NCI-H345 treated with DMSO at 0.1 percent for 48 hours (cell line): ENCODE results near the gene DPM3.
"Not testable (repeated sequence)": the region's sequence is repeated elsewhere in the genome, so short reads cannot be mapped to it uniquely, and the experiment has no call there.

ENCODE experiments used
- DNase-seq: peaks from one replicate; lab custom pipeline; 2025; ENCODE audit not compliant: unreplicated experiment; lab: John Stamatoyannopoulos, UW

The DPM3 gene

DNA sequence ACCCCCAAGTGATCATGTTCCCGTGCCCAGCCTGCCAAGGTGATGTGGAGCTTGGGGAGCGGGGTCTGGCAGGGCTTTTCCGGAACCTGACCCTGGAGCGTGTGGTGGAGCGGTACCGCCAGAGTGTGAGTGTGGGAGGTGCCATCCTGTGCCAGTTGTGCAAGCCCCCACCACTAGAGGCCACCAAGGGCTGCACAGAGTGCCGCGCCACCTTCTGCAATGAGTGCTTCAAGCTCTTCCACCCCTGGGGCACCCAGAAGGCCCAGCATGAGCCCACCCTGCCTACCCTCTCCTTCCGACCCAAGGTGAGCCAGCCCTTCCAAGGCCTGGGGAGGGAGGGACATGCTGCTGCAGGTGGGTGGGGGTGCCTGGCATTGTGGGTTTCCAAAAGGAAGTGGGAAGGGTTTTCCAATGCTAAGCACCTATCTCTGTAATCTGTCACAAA lies 35.6 kb upstream of the DPM3 start:
- no peak for DNase-seq

GRCh38 chr1:155175281-155175926 lies 35.1 kb upstream of the DPM3 start:
- DNase-seq: no peak

DNA sequence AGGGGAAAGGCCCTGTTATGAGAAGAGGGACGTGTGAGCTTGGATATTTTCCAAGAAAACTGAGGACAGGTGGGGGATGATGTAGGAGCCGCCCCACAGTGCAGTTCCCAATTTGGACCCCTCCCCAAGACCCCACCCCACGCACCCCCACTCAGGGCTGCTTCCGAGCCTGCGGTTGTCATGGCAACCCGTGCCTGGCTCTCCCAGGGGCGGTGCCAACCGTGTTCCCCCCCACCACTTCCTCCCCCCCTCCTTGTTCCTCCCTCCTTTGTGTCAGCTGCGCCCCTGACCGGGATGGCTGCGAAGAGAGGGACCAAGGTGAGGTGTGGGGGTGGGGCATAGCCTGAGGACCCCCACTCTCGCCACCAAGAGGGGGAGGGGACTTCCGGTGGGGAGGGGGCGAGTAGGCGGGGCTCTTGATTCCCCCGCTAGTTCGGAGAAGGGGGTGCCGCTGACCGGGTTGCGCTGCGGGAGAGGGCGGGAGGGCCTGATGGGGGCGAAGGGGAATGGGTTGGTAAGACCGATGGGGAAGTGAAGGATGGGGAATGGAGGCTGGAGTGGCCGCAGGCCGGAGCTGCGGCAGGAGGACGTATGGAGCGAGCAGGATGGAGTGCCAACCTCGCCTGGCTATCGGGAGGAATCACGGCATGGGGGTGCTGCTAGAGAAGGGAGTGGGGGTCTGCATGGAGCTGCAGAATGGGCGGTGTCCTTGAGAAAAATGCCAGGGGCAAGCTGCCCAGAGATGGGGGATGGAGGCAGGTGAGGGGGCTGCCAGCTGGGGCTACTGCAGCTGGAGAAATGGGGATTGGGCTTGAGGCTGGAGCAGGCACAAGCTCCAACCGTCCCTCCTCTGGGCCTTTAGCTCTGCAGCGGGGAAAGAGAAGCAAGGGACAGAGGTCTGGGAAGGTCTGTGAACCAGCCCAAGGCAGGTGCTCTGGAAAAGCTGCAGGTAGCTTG lies 34.3 kb upstream of the DPM3 start:
- DNase-seq: peak; percentile 66

DNA sequence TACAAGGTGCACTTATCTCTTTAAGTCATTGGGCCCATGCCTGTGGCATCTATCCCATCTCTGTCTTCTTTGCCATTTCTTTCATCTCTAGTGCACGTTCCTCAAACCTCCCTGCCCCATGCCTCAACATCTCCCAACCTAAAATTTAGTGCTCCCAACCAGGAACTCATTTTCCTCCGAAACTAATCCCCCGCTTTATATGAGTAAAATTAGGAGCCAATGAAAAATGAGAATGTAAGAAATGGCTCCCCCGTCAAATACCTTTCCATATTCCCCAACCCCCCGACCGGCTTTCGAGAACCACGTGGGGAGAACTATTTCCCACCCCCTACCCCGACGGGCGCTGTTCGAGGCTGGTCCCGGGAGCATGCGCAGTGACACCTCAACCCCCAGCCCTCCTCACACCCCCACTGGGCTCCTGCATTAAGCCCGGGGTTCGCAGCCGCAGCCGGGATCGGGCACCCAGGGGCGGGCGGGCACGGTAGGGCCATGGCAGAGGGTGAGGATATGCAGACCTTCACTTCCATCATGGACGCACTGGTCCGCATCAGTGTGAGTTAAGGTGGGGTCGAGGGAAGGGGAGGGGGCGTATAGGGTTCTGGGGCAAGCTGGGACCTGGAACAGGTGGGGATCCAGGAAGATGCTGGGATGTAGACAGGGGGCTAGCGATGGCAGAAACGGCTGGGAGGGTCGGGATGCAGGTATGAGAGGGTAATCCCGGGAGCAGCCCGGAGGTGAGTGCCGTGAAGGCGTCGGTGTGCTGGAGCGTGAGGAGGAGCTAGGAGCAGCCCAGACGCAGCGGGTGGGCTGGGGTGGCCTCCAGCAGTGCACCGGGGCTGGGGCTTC lies 33.4 kb upstream of the DPM3 start, which contains the start of gene TRIM46:
TRIM46 (plus strand) TSS at position 372 of the 846 bp plus-strand sequence; CDS start at position 490, 118 bp downstream.
- DNase-seq: peak; percentile 95

GRCh38 chr1:155172732-155173477 lies 32.6 kb upstream of the DPM3 start, which contains the start of gene KRTCAP2:
Gene KRTCAP2 (minus strand): TSS chr1:155173304. CDS start chr1:155173224, 80 bp downstream.
- peak; percentile 100 for DNase-seq

- no peak for DNase-seq
These were observed 31.8 kb upstream of the DPM3 start for GRCh38 chr1:155171836-155172731.

- no peak for DNase-seq
These were observed 30.5 kb upstream of the DPM3 start for GRCh38 chr1:155170806-155171205.

- DNase-seq: no peak
These were observed 29.9 kb upstream of the DPM3 start for GRCh38 chr1:155170101-155170785.

- no peak for DNase-seq
These were observed 29.2 kb upstream of the DPM3 start for GRCh38 chr1:155169541-155169940.

DNA sequence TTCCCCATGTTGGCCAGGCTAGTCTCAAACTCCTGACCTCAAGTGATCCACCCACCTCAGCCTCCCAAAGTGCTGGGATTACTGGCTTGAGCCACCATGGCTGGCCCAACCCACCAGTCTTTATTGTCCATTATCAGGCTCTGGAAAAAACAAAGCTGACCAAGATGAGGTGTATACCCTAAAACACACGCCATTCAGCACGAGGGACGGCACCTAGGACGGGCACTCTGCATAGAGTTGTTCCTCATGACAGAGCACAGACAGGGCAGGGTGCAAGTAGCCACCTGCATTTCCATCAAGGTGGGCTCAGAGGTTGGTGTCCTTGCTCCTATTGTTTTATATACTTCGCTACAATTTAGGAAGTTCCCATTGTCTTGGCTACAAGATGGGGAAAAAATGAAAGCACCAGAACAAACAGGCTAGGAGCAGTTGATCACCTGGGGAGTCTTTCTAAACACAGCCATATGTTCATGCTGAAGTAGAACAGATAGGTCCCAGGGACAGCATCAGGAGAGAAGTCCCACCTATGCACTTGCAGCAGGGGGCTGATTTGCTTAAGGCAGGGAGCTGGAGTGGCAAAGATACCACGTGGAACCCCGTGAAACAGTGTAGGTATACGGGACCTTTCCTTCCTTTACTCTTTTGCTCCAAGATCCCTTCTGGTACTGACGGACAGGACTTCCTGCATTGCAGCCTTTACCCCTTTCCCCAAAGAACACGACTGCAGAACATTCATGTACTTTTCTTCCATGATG lies 28.3 kb upstream of the DPM3 start:
- DNase-seq: no peak

GRCh38 chr1:155168105-155168445 lies 27.7 kb upstream of the DPM3 start:
- DNase-seq: not testable (repeated sequence)

DNA sequence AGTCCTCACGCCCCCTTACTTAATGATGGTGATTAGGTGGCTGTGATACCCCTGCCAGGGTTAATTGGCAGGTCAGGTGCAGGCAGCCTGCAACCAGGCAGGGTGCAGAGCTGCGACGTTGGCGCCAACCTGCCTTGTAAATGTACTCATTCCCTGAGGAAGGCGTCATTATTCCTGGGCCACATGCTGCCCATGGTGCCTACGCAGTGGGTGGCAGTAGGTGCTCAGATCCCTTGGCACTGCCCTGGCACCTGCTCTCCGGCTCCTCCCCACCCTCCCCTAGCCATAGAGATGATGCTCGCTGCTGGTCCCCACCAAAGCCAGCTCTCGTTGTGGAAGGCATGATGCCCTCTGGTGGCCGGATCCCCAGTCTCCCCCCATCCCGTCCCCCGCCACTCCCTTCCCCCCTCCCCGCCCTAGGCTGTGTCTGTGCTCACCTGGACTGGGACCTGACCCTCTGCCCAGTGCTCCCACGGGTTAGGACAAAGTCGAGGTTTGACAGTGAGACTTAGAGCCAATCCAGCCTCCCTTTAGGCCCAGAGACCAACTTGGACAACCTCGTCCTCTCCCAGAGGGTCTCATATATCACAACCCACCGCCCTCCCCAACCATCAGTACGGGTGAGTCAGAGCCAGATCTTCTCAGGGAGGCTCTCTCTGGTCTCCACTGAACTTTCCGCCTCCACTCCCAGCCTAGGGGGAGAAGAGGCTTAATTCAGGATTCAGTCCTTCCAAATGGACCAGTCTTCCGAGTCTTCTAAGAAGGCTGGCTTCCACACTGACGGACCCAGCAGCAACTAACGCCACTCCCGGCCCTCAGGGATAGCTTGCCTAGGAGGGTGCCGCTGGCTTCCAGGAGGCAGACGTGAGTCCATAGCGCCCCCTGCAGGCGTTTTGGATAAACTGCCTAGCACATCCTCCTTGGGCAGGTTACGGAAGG lies 27.1 kb upstream of the DPM3 start:
- DNase-seq: peak; percentile 98

- no peak for DNase-seq
These were observed 26.3 kb upstream of the DPM3 start for GRCh38 chr1:155166471-155167165.

DNA sequence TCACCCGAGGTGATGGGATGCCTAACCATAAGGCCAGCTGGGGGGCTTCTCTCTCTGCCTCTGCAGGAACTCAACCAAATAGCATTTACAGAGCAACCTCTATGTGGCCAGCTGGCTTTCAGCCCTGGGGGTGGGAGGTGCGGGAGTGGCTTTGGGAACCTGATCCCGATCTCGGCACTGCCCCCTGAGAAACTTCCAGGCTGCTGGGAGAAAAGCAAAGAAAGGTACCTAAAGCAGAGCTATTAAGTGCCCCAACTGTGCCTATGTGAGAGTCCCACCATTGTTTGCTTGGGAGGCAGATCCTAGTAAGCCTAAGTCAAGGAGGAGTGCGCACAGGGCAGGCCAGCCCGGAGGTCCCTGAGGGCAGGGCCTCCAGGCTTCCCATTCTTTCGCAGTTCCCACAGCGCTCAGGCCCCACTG lies 25.7 kb upstream of the DPM3 start:
- DNase-seq: no peak

DNA sequence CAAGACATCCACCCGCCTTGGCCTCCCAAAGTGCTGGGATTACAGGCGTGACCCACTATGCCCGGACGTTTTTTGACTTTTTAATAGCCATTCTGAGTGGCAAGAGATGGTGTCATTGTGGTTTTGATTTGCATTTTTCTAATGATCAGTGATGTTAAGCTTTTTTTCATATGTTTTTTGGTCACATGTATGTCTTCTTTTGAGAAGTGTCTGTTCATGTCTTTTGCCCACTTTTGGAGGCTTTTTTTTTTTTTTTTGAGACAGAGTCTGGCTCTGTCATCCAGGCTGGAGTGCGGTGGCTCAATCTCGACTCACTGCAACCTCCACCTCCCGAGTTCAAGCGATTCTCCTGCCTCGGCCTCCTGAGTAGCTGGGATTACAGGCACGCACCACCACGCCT lies 24.3 kb upstream of the DPM3 start:
- not testable (repeated sequence) for DNase-seq

GRCh38 chr1:155163785-155164184 lies 23.5 kb upstream of the DPM3 start:
- not testable (repeated sequence) for DNase-seq
